Stimulated activated CD4-positive, alpha-beta T cell treated with anti-CD3 and anti-CD28 coated beads, TNF-alpha, amount 100 ng/mL, for 48 hours (primary cell): ENCODE data around the gene SPDYE4.

ENCODE experiments used
- DNase-seq, 3 donors: peaks; one replicate each; pipeline ENCODE4 v3.0.0-alpha.2; 2020; ENCODE audit warnings: low read depth in 3 of 3

SPDYE4 gene

DNA sequence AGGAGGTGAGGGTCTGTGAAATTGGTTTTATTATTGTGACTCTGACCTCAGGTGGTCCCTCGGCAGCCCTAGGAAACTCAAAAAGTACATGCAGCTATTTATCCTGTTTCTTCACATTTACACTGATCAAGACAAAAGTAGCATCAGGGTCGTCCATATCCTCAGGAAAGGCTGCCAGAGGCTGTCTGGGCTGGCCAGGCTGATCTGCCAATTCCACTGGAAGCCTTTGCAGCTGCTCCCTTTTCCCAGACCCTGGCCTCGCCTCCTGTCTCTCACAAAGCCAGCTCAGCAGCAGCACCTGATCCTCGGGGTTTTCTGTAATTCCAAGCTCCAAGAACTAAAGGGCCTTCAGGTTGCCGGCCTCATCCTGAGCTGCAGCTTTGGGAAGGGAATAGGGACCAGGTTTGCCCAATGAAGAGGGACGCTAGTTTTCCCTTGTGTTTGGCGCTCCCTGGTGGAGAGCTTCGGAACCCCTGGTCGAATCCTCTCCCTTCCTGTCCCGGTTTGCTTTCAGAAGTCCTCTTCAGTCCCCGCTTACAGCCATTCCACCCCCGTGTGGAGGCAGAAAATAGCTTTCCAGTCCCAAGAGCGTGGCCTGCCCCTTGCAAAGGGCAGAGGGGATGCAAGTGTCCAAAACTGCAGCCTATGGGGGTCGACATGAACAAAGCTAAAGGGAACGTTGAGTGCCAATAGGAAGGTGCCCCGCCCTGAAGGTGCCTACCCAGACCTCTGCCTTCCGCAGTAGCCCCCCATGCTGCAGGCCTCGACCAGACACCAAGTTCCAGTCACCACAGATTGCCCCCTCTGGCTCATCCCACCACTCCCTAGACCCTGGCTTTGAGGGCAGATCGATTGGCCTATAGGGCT is 27.4 kb upstream of the SPDYE4 start:
- DNase-seq, result peak; percentile 18 to 65 (median 50)

DNA sequence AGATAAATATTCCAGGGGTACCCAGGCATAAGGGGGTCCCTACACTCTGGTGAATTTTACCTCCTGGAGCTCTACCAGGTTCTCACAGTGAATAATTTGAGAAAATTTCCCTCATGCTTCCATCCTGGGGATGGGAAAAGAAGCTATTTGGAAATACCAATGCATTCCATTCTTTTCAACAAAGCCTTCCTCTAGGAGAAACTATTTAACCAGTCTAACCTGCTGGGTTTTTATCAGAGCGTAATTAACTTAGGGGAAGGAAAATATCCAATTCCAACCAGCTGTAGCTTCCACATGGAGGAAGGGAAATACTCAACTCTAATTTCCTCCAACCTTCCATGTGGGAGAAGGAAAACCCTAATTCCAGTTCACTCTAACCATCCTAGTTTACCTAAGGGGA is 23.8 kb upstream of the SPDYE4 start:
- no peak for DNase-seq

DNA sequence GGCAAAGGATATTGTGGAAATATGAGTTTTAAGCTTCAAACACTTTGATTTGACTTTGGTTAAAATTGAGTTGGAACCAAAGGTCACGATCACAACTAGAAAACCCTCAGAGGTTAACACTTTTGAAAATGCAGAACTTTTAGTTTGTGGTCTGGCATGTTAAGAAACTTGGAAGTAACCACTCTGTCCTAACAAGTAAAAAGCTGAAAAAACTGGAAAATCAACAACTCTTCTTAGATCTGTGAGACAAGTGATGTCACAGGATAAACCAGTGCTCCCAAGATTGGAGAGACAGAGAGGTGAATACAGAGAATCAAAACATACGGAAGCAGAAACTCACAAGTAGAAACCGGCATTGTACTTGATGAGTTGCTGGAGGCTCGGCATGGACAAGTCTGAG is 23.4 kb upstream of the SPDYE4 start:
- no peak for DNase-seq

DNA sequence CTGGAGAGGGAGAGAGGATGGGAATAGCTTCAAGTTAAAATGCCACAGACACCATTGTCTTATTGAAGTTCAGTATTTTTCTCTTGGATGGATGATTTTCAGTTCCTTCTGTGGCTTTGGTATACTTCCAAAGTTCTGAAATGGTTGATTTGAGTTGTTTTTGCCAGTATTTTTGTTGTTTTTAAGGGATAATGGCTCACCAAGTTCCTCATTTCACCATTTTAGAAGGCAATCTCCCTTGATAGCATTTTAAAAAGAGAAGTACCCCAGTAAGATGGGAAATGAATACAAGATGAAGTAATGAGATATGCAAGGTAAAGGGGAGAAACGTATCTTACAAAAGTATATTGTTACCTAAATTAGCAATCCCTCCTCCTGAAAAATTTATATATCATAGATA is 18.5 kb upstream of the SPDYE4 start:
- DNase-seq, result no peak

DNA sequence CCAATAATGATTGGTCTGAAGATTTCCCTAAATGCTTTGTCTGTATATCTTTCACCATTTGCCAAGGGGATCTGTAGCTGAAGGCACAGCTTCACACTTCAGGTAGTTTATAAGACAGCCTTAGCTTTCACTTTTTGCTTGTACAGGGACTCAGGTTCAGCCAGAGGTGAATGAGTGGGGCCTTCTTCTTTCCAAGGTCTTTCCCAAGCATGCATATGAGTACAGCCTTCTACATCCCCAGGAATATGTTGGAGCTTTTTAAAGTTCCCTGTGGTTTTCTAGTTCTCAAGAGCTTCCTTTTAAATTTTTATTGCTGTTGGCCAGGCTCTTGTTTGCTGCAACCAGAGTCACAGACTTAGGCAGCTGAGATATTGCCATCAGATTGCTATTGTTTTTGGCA is 17.9 kb upstream of the SPDYE4 start:
- DNase-seq, result no peak

DNA sequence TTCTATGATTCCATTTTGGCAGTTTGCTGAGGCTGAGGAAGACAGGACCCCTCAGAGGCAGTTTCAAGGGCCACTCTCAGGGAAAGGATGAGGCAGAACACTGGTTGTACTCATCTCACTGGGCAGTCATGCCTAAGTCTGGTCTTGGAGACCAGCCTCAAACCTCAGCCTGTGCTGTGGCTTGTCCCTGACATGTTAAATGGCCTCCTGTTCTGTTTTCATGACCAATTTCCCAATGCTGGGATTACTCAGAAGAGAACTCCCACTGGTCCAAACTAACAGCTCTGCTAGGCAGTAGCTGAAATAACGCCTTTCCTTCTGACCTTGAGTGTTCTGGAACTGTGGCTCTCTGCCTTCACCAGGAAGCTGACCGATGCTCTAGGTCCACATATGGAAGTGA is 8.4 kb upstream of the SPDYE4 start:
- DNase-seq, result no peak

DNA sequence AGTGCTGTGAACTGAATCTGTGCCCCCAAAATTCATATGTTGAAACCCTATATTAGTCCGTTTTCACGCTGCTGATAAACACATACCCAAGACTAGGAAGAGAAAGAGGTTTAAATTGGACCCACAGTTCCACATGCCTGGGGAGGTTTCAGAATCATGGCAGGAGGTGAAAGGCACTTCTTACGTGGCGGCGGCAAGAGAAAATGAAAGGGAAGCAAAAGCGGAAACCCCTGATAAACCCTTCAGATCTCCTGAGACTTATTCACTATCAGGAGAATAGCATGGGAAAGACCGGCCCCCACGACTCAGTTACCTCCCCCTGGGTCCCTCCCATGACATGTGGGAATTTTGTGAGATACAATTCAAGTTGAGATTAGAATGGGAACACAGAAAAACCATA is 3.7 kb upstream of the SPDYE4 start:
- no peak for DNase-seq

DNA sequence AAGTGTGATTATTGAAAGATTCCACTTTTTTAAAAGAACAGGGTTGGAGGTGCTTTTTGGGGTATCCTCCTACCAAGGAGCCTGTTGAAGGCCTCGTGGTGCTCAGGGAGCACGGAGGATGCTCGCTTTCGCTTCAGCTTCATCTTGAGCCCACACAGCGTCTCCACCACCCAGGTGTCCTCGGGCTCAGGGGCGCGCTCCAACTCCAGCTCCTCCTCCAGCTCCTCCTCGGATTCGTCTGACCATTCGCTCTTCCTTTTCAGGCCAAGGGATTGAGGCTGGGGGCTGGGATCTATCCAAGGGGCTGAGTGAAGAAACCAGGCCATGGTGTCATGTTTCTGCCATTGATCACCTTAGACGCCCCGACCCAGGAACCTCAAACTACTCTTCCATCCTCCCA is 1.2 kb downstream of the SPDYE4 start:
- no peak for DNase-seq

DNA sequence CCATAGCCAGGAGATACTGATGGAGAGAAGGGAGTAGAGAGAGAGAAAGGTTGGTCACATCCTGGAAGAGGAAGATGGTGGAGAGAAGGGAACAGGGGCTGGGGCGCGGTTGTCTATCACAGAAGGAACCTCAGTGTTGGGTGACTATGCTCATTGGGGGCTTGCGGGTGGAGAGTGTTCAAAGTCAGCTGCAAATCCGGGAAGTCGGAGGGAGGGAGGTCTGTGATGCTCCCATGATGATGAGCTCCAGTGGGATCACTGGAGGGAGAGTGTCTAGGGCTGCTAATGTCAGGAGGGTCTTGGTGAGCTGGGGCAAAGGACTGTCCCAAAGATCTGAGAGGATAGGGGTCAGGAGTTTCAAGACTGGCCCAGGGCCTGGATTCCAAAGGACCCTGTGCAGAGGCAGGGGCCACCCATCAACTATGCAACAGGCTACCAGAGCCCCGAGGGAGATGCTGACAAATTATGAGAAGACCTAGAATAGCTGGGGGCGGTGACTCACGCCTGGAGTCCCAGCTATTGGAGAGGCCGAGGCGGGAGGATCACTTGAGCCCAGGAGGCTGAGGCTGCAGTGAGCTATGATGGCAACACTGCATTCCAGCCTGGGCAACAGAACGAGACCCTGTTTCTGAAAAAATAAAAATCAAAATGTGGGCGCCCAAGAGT is 2.6 kb downstream of the SPDYE4 start:
- no peak for DNase-seq

DNA sequence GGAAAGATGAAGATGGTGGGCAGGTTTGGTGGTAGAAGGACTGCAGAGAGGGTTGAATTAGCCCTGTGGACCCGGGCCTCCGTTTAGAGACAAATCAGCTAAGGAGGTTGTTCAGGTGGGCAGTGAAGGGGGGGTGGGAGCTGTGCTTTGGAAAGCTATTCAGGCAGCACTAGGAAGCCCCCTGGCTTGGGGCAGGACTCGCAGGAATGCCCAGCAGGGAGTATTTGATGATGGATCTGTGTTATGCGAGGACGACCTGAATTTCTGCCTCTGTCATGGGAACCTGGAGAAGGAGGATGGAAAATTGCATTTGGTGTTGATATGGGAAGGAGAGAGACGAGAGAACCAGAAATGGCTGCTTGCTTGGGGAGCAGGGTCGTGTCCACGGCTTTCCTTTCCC is 3.5 kb downstream of the SPDYE4 start:
- no peak for DNase-seq

DNA sequence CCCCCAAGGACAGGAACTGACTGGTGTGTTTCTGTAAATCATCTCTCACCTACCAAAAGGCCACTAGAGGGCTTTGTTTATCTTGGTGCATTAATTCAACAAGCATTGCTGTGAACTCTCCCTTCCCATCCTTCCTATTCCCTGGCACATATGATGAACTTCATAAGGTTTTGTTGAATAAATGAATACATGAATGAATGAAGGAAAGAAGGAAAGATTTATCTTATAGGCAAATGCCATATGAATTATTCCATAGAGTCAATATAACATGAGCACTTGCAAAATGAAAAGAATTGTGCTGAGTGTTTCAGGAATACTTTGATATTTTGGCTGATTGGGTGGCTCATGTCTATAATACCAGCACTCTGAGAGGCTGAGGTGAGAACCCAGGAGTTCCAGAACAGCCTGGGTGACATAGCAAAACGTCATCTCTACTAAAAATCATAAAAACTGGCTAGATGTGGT is 4.3 kb downstream of the SPDYE4 start:
- no peak for DNase-seq

DNA sequence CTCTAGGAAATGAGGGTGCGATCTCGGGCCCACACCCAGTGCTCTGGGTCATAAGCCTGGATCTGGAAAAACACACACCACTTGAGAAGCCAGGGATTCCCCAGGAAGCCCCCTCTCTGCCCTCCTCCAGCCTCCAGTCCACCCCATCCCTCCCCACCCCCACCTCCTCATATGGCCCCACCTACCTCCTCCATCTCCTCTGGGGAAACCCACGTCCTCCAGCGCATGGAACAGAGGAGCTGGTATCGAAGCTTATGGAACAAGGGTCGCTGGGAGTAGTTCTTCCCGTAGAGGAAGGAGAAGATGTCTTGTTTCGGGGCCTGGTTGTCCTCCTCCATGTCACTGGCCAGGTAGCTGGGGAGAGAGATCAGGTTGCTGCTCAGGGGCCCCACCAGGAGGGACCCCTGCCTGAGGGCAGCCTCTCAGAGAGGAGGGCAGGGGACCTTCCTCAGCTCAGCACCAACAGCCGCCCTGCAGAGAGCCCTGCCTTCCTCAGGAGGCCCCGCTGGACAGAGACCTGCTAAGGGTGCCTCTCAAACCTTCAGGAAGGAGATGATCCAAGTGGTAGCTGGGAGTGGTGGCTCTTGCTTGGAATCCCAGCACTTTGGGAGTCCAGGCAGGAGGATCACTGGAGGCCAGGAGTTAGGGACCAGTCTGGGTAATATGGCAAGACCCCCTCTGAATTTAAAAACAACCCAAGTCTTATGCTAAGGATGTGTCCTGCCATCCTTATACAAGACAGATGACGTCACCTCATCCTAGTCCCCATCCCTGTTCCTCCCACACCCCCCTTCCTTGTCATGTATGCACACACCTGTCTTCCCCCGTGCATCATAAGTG is 5.0 kb downstream of the SPDYE4 start:
- no peak for DNase-seq

DNA sequence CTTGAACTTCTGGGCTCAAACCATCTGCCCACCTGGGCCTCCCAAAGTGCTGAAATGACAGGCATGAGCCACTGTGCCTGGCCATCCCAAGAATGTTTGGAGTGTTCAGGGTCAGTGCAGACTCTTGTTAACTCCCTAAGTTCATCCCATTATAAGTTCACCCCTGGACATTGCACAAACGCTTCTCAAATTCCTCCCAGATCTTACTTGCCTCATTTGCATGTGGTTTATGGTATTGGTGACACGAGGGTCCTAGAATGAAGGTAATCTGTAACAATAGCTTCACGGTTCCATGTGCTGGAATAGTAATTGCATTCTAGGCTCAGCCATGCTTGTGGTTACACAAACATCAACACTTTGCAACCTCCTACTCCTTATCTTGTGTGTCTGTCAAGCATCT is 8.7 kb downstream of the SPDYE4 start:
- no peak for DNase-seq

DNA sequence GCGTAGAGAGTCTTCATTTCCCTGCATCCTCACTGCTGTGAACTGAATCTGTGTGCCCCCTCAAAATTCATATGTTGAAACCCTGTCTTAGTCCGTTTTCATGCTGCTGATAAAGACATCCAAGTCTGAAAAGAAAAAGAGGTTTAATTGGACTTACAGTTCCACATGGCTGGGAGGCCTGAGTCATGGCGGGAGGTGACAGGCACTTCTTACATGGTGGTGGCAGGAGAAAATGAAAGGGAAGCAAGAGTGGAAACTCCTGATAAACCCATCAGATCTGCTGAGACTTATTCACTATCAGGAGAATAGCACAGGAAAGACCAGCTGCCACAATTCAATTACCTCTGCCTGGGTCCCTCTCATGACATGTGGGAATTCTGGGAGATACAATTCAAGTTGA is 10.6 kb downstream of the SPDYE4 start:
- DNase-seq, result no peak

DNA sequence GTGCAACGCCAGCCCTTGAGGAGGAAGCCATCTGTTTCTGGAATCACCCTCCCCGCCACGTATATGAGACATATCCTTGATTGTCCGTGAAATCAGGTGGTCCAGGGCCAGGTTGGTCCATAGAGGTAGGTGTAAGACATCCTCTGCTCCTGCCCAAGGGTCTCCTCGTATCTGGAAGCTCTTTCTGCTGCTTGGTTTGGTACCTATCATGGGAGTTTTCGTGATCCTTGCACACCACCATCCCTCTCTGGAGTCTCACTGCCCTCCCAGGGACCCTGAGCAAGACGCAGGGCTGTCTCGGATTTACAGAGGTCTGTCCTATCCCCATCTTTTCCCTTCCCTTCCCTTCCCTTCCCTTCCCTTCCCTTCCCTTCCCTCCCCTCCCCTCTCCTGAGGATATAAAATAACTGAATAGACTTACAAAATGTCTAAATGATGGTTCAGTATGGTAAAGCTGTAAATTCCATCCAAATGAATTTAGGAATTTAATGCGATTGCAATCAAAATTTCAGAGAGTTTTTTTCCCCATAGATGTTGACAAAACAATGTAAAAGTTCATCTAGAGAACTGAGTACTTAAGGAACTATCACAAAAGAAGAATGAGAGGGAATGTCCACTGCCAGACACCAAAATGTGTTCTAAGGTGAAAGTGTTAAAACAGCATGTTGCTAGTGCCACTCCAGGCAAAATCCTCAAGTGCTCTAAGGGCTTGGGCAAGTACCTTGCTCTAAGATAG is 11.7 kb downstream of the SPDYE4 start:
- DNase-seq, result no peak

DNA sequence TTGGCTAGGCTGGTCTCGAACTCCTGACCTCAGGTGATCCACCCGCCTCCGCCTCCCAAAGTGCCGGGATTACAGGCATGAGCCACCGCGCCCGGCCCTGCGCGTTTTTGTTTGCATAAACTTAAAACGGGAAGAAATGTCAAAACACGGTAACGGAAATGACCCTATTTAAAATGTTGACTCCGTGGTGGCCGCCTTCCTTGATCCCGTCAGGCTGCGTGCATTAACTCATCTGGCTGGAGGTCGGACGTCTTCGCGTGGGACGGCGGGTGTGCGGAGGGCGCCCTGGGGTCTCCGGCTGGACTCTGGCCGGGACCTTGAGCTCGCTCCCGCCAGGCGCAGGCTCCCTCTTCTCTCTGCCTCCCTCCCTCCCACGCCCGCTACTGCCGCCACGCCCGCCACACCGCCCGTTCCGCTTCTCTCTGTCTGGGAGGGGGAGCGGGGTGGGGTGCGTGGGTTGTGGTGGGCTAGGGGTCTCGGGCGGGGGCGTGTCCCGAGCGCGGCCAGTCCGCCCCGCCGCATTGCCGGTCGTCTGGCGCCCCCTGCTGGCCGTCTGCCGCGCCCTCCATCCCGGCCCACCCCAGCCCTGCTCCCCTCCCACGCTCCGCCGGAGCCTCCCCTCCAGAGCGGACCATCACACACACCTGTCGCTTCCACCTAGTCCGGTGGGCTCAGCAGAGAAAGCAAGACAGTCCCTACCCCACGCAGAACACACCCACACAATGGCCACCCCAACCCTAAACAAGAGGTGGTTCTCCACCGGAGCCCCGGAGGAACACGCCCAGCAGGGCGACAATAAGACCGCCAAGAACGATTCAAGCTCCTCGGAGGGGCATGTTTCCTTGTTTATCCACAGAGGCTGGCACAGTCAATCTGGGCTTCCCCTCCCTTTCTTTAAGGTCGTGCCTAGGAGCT is 12.5 kb downstream of the SPDYE4 start:
- DNase-seq, result peak; percentile 51 to 84 (median 56)

DNA sequence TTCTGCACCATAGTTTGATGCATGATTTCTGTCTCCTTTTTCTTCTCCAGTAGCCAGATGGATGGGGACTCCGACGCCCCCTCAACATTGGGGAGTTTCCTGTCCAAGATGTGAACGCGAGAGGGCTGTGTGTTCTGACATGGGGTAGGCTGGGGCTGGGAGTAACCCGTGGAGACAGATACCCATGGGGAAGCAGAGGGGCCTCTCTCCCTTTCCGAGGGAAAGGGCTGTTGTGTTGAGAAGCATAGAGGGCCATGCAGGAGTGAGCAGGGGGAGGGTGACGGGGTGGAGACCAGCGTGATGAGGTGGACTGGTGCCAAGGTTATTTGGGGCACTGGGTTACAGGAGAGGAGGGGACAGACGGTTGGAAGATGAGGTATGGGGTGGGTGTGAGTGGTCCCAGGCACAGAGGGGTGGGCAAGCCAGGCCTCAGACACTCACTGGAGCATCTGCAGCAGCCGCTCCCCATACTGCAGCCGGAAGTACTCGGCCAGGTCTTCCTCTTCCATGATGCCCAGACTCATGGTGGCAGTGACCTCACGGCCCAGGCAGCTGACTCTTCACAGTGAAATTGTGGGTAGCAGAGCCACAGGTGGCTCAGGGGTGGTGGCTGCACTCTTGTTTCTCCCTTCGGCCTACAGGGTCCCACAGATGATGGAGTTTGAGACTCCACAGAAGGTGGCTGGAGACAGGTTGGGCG is 14.1 kb downstream of the SPDYE4 start:
- DNase-seq, result no peak

DNA sequence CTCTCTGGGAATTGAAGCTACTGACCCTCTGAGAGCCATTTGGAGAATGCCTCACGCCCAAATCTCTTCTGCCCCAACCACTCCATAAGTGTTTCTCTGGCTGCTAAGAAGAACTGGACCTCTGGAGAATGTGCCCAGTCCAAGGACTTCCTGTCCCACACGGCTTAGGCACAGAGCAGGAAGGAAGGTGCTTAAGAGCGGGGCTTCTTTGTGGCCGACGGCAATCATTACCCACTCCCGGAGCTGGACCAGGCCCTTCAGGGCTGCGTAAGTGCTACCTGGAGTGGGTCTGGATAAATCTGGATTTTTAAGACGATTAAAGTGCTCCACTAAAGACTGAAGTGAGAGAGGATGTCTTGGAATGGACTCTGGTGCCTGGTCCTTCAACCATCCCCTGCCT is 15.5 kb downstream of the SPDYE4 start:
- DNase-seq, result no peak

DNA sequence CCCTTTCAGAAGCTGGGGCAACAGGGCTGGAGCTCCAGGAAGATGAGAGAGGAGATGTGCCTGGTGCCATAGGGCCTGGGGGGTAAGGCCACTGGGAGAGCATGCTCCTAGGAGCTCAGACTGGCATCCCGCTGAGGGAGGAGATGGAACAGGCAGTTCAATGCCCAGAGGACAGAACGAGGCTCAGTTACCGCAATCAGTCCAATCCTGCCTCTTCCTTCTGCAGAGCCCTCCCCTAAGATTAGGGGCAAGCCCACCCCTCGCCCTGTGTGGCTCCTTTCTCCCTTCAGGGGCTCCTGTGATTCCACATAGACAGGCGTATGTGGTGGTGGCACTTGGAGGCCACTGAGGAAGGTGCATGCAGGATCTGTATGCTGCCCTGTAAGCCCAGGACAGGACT is 16.1 kb downstream of the SPDYE4 start:
- no peak for DNase-seq

DNA sequence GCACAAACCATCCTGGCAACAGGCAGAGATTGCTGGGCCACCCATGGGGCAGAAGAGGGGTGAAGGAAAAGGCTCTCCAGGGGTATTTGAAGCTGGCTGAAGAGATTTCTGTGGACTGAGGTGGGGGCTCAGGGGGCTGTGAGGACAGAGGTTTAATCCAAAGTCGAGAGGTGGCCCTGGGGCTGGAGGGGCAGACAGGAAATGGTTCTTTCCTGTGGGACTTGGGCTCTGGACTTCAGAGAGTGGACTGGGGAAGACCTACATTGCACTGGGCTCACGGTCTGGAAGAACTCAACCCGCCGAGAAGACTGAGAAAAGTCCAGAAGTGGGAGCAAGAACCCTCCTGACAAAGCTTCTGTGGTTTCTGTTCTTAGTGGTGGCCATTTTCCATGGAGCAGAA is 16.6 kb downstream of the SPDYE4 start:
- no peak for DNase-seq
